Measurements from ENCODE around the gene NPHP4.

The NPHP4 gene

GRCh38 chr1:5889901-5890300 lies 102.3 kb downstream of the NPHP4 start:
- DNase-seq (ENCODE audit: extremely low spot score), result no peak
- POLR2A ChIA-PET, result no interaction called here
- CTCF ChIA-PET, result no interaction called here
- no peak for TF ChIP-seq CTCF (IDR thresholded peaks at IDR 0.05; ENCODE audit: control extremely low read depth, extremely low read depth, low read depth, missing control alignments)

GRCh38 chr1:5889462-5889861 lies 102.8 kb downstream of the NPHP4 start:
- POLR2A ChIA-PET, result no interaction called here
- no peak for DNase-seq (ENCODE audit: extremely low spot score)
- CTCF ChIA-PET, result no interaction called here
- no peak for TF ChIP-seq CTCF (IDR thresholded peaks at IDR 0.05; ENCODE audit: control extremely low read depth, extremely low read depth, low read depth, missing control alignments)

- ChIA-PET CTCF (no interaction called here), POLR2A (no interaction called here)
- no peak for TF ChIP-seq CTCF (IDR thresholded peaks at IDR 0.05; ENCODE audit: control extremely low read depth, extremely low read depth, low read depth, missing control alignments)
- no peak for DNase-seq (ENCODE audit: extremely low spot score)
Measured at GRCh38 chr1:5888606-5889211, 103.5 kb downstream of the NPHP4 start.

- ChIA-PET POLR2A (no interaction called here), CTCF (no interaction called here)
- TF ChIP-seq CTCF (IDR thresholded peaks at IDR 0.05; ENCODE audit: control extremely low read depth, extremely low read depth, low read depth, missing control alignments), result no peak
- DNase-seq (ENCODE audit: extremely low spot score), result no peak
Measured at GRCh38 chr1:5887971-5888361, 104.3 kb downstream of the NPHP4 start.

GRCh38 chr1:5887349-5887970 lies 104.8 kb downstream of the NPHP4 start:
- DNase-seq (ENCODE audit: extremely low spot score), result no peak
- ChIA-PET POLR2A (no interaction called here), CTCF (no interaction called here)
- no peak for TF ChIP-seq CTCF (IDR thresholded peaks at IDR 0.05; ENCODE audit: control extremely low read depth, extremely low read depth, low read depth, missing control alignments)

- POLR2A ChIA-PET, result no interaction called here
- no peak for TF ChIP-seq CTCF (IDR thresholded peaks at IDR 0.05; ENCODE audit: control extremely low read depth, extremely low read depth, low read depth, missing control alignments)
- no peak for DNase-seq (ENCODE audit: extremely low spot score)
- CTCF ChIA-PET, result interaction anchor here (1.8 kb wide), 1 partner anchor 13 kb away, joined by 4 read pairs; no protein-coding TSS in a partner anchor
Measured at GRCh38 chr1:5886541-5887348, 105.5 kb downstream of the NPHP4 start.

Data from GM10248 (cell line).